Hematopoietic multipotent progenitor cell treated with erythropoietin and hydrocortisone succinate and interleukin-3 and kit ligand, for 6 days (in vitro differentiated cells): ENCODE data around the gene PRSS35.
"Not testable (repeated sequence)": the region's sequence is repeated elsewhere in the genome, so short reads cannot be mapped to it uniquely, and the experiment has no call there.

Source experiments
- DNase-seq: peaks from one replicate; pipeline ENCODE4 v3.0.0-alpha.2; 2015

Gene PRSS35

DNA sequence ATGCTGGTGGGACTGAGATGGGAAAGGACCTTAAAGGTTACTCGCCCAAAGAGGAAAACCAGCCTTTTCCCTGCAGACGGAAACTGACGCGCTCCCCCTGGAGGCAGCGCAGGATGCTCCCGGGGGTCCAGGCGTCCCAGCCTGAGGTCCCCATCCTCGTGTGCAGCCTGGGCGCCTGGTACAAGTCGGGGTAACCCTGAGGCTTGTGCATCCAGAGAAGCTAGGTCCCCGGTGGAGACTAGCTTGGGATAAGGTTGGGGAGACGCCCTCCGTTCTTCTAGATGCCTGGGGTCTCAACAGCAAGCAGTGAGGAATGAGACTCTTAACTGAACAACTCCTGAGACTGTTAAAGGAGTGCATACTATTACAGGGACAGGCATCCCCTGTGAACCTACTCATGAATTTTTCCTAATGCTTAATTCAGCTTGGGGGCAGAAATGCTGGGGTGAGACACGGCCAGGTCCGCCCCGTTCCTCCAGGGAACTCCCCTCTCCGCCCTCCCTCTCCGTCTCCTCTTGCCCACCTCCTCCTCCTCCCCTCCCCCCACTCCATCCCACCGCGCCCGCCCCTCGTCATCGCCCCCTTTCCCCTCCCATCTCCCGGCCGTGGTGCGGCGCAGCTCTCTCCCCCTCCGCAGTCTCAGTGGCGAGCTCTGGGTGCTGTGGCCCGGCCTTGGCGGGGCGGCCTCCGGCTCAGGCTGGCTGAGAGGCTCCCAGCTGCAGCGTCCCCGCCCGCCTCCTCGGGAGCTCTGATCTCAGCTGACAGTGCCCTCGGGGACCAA, at the start of gene PRSS35:
Gene PRSS35, plus strand, starts transcription at position 634 of the 781 bp plus-strand sequence. CDS start 10,908 bp downstream, outside the sequence.
- peak; percentile 36 for DNase-seq

DNA sequence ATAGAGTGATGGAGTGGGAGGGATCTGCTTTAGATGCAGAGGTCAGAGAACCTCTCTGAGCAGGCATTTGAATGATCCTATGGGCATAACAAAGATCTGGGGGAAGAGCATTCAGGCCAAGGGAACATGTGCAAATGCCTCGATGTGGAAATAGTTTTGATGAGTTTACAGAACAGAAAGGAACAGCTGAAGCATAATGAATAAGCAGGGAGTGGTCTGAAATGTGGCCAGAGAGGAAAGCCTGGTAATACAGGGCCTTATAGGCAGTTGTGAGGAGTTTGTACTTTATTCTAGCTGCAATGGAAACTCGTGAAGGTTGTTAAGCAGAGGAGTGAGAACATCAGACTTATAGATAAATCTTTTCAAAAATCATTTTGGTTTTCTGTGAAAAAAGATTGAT, 48.4 kb upstream of the PRSS35 start:
- no peak for DNase-seq

GRCh38 chr6:83464381-83465140, 47.8 kb upstream of the PRSS35 start:
- DNase-seq = no peak

DNA sequence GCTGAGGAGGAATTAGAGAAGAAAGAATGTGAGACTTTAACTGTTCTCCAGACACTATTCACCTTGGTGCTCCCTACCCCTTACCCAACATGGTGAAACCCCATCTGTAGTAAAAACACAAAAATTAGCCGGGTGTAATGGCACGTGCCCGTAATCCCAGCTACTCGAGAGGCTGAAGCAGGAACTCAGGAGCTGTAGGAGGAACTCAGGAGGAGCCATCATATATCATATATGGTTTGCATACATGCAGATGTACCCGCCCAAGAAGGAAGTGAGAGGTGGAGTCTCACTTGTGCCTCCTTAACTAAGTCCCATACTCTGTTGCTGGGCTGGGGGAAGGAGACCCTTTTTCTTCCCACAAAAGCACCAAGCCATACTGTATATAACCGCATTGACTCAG, 46.0 kb upstream of the PRSS35 start:
- no peak for DNase-seq

- DNase-seq = peak; percentile 69
These were observed 44.7 kb upstream of the PRSS35 start for GRCh38 chr6:83467620-83468036.

DNA sequence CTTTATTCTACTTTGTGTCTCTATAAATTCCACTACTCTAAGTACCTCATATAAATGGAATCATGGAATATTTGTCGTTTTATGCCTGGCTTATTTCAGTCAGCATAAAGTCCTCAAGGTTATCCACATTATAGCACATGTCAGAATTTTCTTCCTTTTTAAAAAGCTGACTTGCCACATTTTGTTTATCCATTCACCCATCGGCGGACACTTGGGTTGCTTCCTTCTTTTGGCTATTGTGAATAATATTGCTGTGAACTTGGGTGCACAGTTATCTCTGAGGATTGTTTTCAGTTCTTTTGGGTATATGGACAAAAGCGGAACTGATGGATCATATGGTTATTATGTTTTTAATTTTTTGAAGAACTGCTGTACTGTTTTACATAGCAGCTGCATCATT, 42.3 kb upstream of the PRSS35 start:
- DNase-seq = no peak

GRCh38 chr6:83470587-83470986, 41.7 kb upstream of the PRSS35 start:
- no peak for DNase-seq

DNA sequence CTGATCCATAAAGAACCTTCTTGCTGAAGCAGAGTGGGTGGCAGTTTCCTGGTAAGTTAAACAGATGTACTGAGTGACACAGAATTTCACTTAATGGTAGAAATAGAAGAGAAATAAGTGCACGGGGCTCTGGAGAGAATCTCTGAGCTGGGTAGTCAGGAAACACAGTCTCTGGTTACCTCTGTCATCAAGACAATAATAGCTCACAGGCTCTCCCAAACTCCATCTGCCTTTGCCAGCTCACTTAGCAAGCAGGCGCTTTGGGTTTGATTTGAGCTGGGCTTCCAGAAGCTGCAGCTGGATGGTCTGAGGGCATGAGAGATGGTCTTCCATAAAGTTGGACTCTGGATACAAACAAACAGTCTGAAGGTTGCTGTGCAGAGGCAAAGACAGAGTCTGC, 39.6 kb upstream of the PRSS35 start:
- DNase-seq = no peak

- DNase-seq = no peak
These were observed 38.0 kb upstream of the PRSS35 start for GRCh38 chr6:83474309-83474708.

DNA sequence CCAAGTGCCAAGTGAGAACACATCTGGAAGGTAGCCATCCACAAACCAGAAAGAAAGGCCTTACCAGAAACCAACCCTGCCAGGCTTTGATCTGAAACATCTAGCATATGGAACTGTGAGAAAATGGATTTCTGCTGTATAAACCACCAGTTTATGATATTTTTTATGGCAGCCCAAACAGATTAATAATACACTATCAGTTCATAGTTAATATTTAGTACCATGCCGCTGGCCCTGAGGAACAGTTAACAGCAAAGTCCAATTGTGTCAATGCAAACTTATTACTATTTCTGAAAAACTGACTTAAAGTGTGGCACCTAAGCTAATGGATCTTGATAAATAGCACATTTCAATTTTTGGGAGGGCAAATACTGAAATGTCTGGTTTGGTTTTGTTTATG, 35.4 kb upstream of the PRSS35 start:
- DNase-seq = no peak

DNA sequence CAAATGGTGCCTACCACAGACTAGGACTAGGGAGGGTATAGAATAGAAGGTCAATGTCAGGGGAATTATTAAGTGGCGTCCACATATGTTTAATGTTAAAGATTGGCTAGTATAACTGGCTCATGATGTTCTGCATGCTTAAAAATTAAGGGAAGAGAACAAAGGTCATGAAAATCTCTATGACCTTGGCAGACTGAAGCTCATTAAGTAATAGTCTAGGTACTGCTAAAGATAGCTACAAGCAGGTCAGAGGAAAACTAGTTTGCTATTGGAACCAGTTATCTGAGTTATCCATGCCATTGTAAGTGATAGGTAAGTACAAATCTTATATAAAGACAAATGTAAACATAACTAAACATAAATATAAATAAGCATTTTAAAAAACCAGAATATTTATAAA, 32.9 kb upstream of the PRSS35 start:
- no peak for DNase-seq

- no peak for DNase-seq
These were observed 31.9 kb upstream of the PRSS35 start for GRCh38 chr6:83480470-83480869.

DNA sequence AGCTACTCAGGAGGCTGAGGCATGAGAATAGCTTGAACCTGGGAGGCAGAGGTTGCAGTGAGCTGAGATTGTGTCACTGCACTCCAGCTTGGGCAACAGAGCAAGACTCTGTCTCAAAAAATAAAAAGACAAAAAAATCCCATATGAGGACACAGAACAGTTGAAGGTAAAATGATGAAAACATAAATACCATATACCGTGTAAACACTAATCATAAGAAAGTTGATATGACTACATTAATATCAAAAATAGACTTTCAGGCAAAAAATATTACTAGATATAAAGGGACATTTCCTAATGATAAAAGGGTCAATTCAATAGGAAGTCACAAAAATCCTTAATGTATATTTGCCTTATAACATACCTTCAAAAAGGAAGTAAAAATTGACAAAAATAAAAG, 30.4 kb upstream of the PRSS35 start:
- DNase-seq = not testable (repeated sequence)

DNA sequence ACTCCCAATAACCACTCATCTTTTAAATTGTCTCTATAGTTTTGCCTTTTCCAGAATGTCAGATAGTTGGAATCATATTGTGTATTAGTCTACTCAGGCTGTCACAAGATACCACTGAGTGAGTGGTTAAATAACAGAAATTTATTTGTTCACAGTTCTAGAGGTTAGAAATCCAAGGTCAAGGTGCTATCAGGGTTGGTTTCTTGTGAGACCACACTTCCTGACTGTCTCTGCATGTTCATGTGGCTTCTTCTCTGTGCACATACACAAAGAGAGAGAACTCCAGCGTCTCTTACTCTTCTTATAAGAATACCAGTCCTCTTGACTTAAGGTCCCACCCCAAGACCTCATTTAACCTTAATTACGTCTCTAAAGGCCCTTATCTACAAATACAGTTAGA, 23.9 kb upstream of the PRSS35 start:
- DNase-seq = no peak

- no peak for DNase-seq
These were observed 23.5 kb upstream of the PRSS35 start for GRCh38 chr6:83488861-83489260.

DNA sequence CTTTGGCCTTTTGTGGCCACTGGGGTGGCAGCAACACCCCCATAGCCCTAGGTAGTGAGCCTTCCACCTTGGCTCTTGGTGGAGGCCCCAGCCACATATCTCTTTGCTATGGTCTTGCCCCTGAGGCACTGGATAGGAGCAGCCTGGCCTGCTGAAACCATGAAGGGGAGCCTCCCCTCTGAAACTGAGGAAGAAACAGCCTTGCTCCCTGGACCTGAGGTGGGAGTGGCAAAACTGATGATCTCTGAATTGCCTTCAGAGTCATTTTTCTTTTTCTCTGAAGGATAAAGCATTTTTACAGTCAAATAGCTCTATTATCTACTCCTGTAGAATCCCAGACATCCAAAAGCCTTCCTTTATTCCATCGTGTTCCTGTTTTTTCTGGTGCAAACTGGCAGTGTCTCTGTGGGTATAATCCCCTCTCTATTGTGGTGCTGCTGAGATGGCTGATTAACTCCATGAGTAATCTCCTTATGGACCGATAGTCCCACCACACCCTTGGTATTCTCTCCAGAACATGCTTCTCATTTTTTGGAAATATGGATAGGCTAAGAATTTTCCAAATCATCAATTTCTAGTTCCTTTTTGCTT, 22.0 kb upstream of the PRSS35 start:
- no peak for DNase-seq

GRCh38 chr6:83505356-83505755, 7.0 kb upstream of the PRSS35 start:
- DNase-seq = no peak

DNA sequence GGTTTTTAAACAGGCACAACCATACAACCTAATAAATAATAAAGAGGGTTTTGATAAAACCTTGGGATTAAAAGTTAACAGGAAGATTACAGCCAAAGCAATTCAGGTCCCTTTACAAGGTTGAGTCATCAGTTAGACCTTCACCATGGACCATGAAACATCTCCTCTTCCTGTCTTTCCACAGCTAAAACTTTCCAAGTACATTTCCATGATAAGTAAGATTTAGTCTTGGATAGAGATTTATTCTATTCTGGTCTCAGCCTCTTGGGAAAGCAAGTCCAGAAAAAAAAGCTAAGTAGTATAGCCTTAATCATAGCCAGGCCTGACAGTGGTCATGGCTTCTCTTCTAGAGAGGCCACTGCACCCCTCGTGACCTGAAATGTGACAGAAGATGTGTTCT, 2.9 kb upstream of the PRSS35 start:
- no peak for DNase-seq

DNA sequence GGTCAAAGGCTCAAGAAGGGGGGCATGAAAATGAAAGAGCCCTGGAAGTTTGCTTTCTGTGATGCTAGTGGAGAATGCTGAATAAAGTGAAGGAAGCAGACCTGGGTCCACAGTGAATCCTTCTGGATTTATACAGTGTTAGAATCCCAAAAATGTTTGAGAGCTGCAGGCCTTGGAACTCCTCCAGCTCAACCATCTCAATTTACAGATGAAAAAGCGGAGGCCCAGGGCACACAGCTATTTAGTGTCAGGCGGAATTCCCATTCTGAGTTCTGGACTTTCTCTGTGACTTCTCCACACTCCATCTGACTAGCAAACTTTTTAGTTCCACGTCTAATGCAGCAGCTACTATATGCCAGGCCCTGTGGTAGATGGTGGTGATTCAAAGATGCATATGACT, 1.5 kb upstream of the PRSS35 start:
- no peak for DNase-seq

- no peak for DNase-seq
These were observed 1.1 kb upstream of the PRSS35 start for GRCh38 chr6:83511266-83511665.

DNA sequence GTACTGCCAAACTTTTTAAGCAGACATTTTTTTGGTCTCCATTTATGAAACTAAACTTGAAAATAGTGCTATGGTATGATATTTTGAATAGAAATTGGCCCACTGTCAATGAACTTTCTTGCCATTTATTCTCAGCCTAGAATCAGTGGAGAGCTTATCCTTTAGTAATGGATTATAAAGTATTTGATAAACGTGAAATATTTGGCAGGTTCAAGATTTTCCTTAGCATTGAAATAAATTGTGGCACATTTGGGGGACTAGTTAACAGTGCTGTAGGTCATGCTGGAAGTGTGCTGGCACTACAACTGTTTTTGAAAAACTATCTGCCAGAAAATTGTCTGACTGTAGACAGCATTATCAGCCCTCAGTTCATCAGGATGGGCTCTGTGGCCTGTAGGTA, 2.1 kb downstream of the PRSS35 start:
- DNase-seq = no peak

- DNase-seq = peak; percentile 67
These were observed 2.6 kb downstream of the PRSS35 start for GRCh38 chr6:83514866-83515466.

GRCh38 chr6:83517500-83517899, 5.2 kb downstream of the PRSS35 start:
- no peak for DNase-seq
